GM12878 (cell line): ENCODE measurements around the gene HAO2. TPM values are rescaled to one million over a fixed set of nuclear protein-coding genes. Genes with fewer than 3 reads are reported as not detected.
A peak's percentile ranks its signal among the peaks of the same experiment; 100 is the strongest.

ENCODE experiments used
- BHLHE40 ChIP-seq, 2 experiments: fragments of 450-650 bp in 1 of 2; IDR thresholded peaks; 2 replicates each; pipeline ENCODE4 v1.6.1; 2011 to 2017; ENCODE audit warnings: low read depth in 2 of 2, borderline replicate concordance in 1 of 2, improper control_type of control experiment in 1 of 2, low read length in 1 of 2, mild to moderate bottlenecking in 1 of 2
- EP300 ChIP-seq, 2 experiments: fragments of 150-350 bp in 1 of 2; IDR thresholded peaks; 2 replicates each; pipeline ENCODE4 v1.6.1; 2011 to 2012; ENCODE audit warnings: low read depth in 2 of 2, low read length in 2 of 2, borderline replicate concordance in 1 of 2, improper control_type of control experiment in 1 of 2, inconsistent platforms in 1 of 2; ENCODE audit not compliant: control insufficient read depth in 1 of 2
- FOXM1 ChIP-seq: IDR thresholded peaks from 2 replicates; pipeline ENCODE4 v1.6.1; 2012; ENCODE audit warnings: low read depth, mild to moderate bottlenecking, inconsistent platforms, low read length, moderate library complexity
- IKZF1 ChIP-seq: fragments of 450-650 bp; conservative IDR thresholded peaks from 2 replicates; pipeline ENCODE4 v1.6.1; 2017; ENCODE audit warnings: antibody characterized with exemption, mild to moderate bottlenecking
- PML ChIP-seq: IDR thresholded peaks from 2 replicates; pipeline ENCODE4 v1.6.1; 2012; ENCODE audit warnings: low read length, inconsistent platforms
- ZNF274 ChIP-seq: IDR thresholded peaks from one replicate; pipeline ENCODE4 v1.8.0; 2011; ENCODE audit not compliant: insufficient read length, insufficient read depth
- polyA plus RNA-seq, 11 experiments: library from polyadenylated mRNA; depleted of rRNA in 4 of 11; unstranded in 6 of 11; stranded (reverse) in 5 of 11; fragments of >200 nt; fragmentation: Nextera tagmentation in 4 of 11; fragmentation: Illumina TruSeq in 1 of 11; extraction: Ambion mirVana in 4 of 11; extraction: Trizol in 1 of 11; gene quantifications; 1 replicate in 1 of 11; 2 replicates in 10 of 11; pipeline versions ENCODE4 v1.2.1 to v1.2.3, GENCODE V29; 2011 to 2016; ENCODE audit warnings: inconsistent platforms in 2 of 11, missing spikeins in 2 of 11, low read depth in 1 of 11
- total RNA-seq, 4 experiments: library from RNA; depleted of rRNA in 3 of 4; stranded (reverse); fragments of >200 nt in 3 of 4; fragmentation: Illumina TruSeq in 1 of 4; extraction: Trizol in 1 of 4; gene quantifications; 2 replicates each; pipeline versions ENCODE4 v1.2.1 to v1.2.3, GENCODE V29; 2013 to 2021
- TF ChIP-seq, protein P1 (sequence below): IDR thresholded peaks from 2 replicates; pipeline ENCODE4 v1.6.1; 2011; ENCODE audit warnings: mild to moderate bottlenecking, low read depth, low read length, moderate library complexity; ENCODE audit not compliant: insufficient replicate concordance
- TF ChIP-seq, protein P2 (sequence below): fragments of 450-650 bp; formaldehyde crosslinking; IDR thresholded peaks from 2 replicates; pipeline ENCODE4 v1.4.0; 2020; ENCODE audit warnings: mild to moderate bottlenecking, moderate library complexity

Gene HAO2
- total and polyA plus RNA-seq, 10 of the 15 experiments (the other 5 are each of a cell fraction or from before 2014, with no cell fraction given) = not detected

DNA sequence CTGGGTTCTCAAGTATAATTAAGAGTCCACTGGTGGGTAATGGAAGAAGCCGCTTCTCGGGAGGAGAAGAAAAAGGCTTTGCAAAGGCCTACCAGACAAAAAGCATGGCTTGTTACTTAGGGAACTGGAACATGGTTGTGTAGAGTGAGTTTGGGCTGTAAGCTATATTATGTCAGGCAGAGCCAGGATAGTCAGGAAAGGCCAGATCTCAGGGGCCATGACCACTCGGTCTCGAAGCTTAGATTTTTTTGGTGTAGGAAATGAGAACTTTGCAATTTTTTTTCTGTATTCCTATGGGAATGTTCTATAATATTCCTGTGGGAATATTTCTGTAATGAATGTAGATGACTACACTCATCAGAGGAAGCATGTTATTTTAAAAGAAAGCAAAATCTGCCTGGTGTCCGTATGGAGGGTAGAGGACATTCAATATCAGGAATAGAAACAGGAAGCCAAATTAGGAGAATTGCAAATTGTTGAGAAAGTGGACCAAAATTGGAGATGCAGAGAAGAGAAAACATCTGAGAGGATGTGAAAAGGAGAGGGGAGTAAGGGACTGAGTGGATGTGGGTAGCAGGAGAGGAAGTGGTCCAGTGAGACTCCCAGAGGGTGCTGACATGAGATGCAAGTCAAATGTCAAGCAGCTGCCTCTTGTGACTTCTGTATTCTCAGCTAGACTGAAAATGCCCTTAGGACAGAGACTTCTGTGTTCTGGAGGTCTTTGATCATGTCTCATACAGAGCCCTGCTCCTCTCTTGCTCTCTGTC, 45.2 kb upstream of the HAO2 start (continued):
- TF ChIP-seq ZNF274 (no peak), EP300 (IDR thresholded peaks at IDR 0.05; ENCODE audit: borderline replicate concordance in 1 of 2, control insufficient read depth in 1 of 2, low read depth in 2 of 2, low read length in 2 of 2) (peak; percentile 86 to 96), BHLHE40 (IDR thresholded peaks at IDR 0.05; ENCODE audit: borderline replicate concordance in 1 of 2, low read depth in 2 of 2, low read length in 1 of 2) (peak; percentile 77), PML (0 out of 2 replicates have a peak, but pooled peaks have one; percentile 25), FOXM1 (no peak), IKZF1 (peak; percentile 91)
- TF ChIP-seq, protein P1, sequence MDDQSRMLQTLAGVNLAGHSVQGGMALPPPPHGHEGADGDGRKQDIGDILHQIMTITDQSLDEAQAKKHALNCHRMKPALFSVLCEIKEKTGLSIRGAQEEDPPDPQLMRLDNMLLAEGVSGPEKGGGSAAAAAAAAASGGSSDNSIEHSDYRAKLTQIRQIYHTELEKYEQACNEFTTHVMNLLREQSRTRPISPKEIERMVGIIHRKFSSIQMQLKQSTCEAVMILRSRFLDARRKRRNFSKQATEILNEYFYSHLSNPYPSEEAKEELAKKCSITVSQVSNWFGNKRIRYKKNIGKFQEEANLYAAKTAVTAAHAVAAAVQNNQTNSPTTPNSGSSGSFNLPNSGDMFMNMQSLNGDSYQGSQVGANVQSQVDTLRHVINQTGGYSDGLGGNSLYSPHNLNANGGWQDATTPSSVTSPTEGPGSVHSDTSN = peak; percentile 62
- TF ChIP-seq, protein P2, sequence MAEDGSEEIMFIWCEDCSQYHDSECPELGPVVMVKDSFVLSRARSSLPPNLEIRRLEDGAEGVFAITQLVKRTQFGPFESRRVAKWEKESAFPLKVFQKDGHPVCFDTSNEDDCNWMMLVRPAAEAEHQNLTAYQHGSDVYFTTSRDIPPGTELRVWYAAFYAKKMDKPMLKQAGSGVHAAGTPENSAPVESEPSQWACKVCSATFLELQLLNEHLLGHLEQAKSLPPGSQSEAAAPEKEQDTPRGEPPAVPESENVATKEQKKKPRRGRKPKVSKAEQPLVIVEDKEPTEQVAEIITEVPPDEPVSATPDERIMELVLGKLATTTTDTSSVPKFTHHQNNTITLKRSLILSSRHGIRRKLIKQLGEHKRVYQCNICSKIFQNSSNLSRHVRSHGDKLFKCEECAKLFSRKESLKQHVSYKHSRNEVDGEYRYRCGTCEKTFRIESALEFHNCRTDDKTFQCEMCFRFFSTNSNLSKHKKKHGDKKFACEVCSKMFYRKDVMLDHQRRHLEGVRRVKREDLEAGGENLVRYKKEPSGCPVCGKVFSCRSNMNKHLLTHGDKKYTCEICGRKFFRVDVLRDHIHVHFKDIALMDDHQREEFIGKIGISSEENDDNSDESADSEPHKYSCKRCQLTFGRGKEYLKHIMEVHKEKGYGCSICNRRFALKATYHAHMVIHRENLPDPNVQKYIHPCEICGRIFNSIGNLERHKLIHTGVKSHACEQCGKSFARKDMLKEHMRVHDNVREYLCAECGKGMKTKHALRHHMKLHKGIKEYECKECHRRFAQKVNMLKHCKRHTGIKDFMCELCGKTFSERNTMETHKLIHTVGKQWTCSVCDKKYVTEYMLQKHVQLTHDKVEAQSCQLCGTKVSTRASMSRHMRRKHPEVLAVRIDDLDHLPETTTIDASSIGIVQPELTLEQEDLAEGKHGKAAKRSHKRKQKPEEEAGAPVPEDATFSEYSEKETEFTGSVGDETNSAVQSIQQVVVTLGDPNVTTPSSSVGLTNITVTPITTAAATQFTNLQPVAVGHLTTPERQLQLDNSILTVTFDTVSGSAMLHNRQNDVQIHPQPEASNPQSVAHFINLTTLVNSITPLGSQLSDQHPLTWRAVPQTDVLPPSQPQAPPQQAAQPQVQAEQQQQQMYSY = no peak
- TF ChIP-seq, all 136 proteins: peak for 50
